ENCODE results near the gene AEBP2.

DNA sequence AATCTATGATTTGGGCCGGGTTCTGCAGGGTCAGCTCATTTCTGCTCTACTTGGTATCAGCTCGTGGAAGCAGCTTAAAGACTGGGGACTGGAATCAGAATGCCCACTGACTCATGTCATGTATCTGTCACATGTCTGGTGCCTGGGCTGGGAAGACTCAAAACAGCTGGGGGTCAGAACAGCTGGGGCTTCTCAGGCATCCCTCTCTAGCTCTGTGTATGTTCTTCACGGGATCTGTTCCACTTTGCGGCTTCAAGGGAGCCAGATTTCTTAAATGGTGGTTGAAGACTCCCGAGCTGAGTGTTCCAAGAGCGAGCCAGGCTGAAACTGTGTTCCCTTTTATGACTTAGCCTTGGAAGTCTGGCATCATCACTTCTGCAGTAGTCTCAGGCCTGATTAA, 11.9 kb downstream of the AEBP2 start:
- TF ChIP-seq, protein P1, sequence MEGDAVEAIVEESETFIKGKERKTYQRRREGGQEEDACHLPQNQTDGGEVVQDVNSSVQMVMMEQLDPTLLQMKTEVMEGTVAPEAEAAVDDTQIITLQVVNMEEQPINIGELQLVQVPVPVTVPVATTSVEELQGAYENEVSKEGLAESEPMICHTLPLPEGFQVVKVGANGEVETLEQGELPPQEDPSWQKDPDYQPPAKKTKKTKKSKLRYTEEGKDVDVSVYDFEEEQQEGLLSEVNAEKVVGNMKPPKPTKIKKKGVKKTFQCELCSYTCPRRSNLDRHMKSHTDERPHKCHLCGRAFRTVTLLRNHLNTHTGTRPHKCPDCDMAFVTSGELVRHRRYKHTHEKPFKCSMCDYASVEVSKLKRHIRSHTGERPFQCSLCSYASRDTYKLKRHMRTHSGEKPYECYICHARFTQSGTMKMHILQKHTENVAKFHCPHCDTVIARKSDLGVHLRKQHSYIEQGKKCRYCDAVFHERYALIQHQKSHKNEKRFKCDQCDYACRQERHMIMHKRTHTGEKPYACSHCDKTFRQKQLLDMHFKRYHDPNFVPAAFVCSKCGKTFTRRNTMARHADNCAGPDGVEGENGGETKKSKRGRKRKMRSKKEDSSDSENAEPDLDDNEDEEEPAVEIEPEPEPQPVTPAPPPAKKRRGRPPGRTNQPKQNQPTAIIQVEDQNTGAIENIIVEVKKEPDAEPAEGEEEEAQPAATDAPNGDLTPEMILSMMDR (IDR thresholded peaks at IDR 0.05) = no peak
- TF ChIP-seq POLR2A (IDR thresholded peaks at IDR 0.05) (no peak), POLR2AphosphoS5 (IDR thresholded peaks at IDR 0.05) (no peak), EP300 (IDR thresholded peaks at IDR 0.05) (no peak)

Measured in gastroesophageal sphincter (tissue), 3 donors.